BJ (cell line): ENCODE results near the gene MYBPH. TPM values are rescaled to one million over a fixed set of nuclear protein-coding genes. Genes with fewer than 3 reads are reported as not detected.

ENCODE experiments used
- CTCF ChIA-PET: fragments of 350-600 bp; formaldehyde crosslinking; extraction: SDS; loops from one replicate; lab custom pipeline; 2021; ENCODE audit warnings: antibody characterized with exemption, inconsistent platforms; lab: Yijun Ruan, JAX
- POLR2A ChIA-PET: fragments of 300-600 bp; sonication (Branson Sonifier 250); formaldehyde crosslinking; extraction: SDS; loops from one replicate; lab custom pipeline; 2021; ENCODE audit warnings: antibody characterized with exemption; lab: Charles Lee
- DNase-seq: peaks from one replicate; pipeline ENCODE4 v3.0.0-alpha.2; 2011; ENCODE audit warnings: low read depth
- H3K27me3 ChIP-seq: 2 replicates; pipeline ENCODE4 v1.6.0; 2011; ENCODE audit warnings: low read length; ENCODE audit not compliant: control insufficient read depth, insufficient read depth
- H3K36me3 ChIP-seq: 2 replicates; pipeline ENCODE4 v1.5.1; 2011; ENCODE audit warnings: low read length; ENCODE audit not compliant: control insufficient read depth, insufficient read depth
- H3K4me3 ChIP-seq: 2 replicates; pipeline ENCODE4 v1.5.1; 2011; ENCODE audit warnings: low read depth, mild to moderate bottlenecking, control low read depth, low read length
- polyA plus RNA-seq: library from polyadenylated mRNA; depleted of rRNA; stranded (reverse); fragments of >200 nt; gene quantifications from 2 replicates; pipeline ENCODE4 v1.2.3, GENCODE V29; 2011
- TF ChIP-seq, protein P1 (sequence below): IDR thresholded peaks from 2 replicates; pipeline ENCODE4 v1.5.1; 2011; ENCODE audit warnings: low read depth, mild to moderate bottlenecking, control low read depth, inconsistent platforms, low read length, moderate library complexity; ENCODE audit not compliant: insufficient read depth

MYBPH gene
- polyA plus RNA-seq, 1 experiment, result not detected

DNA sequence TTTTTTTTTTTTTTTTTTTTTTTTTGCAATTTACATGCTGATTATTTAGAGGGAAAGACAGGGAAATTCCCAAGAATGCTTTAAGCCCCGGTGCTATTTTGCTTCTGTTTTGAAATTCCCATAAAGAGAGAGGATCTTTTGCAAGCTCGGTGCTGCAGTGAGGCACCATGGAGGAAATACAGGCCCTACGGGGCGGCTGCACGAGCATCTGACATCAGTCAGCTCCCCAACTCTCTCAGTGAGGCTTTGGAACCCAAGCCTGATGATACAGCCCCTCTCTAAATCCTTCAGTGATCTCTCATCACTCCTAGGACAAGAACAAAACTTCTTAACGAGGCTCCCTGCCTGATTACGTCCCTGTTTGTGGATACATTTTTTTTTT, 11.7 kb upstream of the MYBPH start:
- ChIA-PET CTCF (interaction anchor here (0.7 to 9.3 kb wide), 3 partner anchors 15 to 151 kb away, joined by 4 to 60 read pairs (median 8); no protein-coding TSS in a partner anchor), POLR2A (interaction anchor here (0.7 kb wide), 1 partner anchor 8 kb away, joined by 8 read pairs; no protein-coding TSS in a partner anchor)
- Histone ChIP-seq H3K36me3 (no peaks in the 10 kb centered on the region), H3K27me3 (peaks cover 3% of the 10 kb centered on the region; the same call in 1 of the 2 replicates), H3K4me3 (no peak overlapping the region)
- TF ChIP-seq, protein P1, sequence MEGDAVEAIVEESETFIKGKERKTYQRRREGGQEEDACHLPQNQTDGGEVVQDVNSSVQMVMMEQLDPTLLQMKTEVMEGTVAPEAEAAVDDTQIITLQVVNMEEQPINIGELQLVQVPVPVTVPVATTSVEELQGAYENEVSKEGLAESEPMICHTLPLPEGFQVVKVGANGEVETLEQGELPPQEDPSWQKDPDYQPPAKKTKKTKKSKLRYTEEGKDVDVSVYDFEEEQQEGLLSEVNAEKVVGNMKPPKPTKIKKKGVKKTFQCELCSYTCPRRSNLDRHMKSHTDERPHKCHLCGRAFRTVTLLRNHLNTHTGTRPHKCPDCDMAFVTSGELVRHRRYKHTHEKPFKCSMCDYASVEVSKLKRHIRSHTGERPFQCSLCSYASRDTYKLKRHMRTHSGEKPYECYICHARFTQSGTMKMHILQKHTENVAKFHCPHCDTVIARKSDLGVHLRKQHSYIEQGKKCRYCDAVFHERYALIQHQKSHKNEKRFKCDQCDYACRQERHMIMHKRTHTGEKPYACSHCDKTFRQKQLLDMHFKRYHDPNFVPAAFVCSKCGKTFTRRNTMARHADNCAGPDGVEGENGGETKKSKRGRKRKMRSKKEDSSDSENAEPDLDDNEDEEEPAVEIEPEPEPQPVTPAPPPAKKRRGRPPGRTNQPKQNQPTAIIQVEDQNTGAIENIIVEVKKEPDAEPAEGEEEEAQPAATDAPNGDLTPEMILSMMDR, result no peak
- no peak for DNase-seq

DNA sequence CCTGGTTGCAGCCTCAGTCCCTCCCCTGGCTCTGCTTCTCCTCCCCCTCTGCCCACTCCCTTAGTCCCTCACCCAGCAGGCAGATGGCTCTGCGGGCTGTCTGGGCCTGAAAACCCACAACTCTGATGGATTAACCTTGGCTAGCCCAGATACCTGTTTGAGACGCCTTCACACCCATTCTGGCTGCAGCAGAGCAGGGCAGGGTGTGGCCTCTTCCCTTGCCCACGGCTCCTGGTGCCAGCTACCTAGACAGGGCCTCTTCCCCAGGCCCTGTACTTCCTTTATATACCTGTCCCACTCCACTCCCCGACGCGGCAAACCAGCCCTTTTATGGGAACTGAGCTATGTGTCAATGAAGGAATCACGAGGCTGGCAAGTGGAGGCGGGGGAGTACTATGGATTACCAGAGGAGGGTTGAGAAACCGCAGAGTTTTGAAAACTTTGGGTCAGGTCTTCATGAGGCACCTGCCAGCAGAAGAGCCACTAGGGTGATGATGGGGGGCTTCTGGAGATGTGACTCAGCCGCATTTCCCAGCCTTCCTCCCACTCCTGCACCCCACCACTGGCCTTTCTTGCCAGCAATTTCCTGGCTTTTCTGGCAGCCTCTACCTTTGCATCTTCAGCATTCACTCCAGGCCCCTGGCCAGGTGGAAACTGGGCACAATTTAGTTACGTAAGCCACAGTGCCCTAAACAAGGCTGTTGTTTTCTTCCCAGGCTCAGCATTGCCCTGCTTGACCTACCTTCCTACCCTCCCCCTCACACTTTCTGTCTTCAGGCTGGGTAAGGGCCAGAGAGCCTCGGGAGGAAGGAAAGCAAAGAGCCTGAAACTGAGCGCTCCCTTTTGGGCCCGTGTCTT, 11.0 kb upstream of the MYBPH start, which contains the start of gene CHI3L1:
TSS of gene CHI3L1 (minus strand) at position 259 of the 858 bp plus-strand sequence. CDS start at position 178, 81 bp downstream.
- ChIA-PET POLR2A (interaction anchor here (0.7 kb wide), 1 partner anchor 9 kb away, joined by 8 read pairs; no protein-coding TSS in a partner anchor), CTCF (interaction anchor here (0.7 to 9.3 kb wide), 5 partner anchors 11 to 152 kb away, joined by 3 to 60 read pairs (median 8); partner anchors contain the start of gene MYBPH)
- H3K36me3 ChIP-seq, result no peaks in the 10 kb centered on the region
- H3K4me3 ChIP-seq, result no peak within 1 kb of the TSS
- peaks cover 3% of the 10 kb centered on the region; the same call in 1 of the 2 replicates for H3K27me3 ChIP-seq
- TF ChIP-seq, protein P1, result no peak
- DNase-seq, result no peak

DNA sequence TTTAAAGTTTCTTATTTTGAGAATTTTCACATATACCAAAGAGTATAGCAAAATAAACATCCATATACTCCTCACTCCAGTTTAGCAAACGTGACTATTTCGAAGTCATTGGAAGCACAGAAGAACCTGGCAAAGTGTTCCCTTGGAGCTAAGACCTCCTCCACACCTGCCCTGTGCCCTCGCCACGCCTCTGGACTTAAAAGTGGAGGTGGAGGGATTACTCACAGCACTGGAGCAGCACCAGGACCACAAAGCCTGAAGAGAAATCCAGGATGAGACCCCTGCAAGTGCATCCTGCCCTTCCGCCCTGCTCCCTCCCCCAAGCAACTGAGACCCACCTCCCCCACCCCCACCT, 10.4 kb upstream of the MYBPH start:
- Histone ChIP-seq H3K36me3 (no peaks in the 10 kb centered on the region), H3K4me3 (no peak overlapping the region), H3K27me3 (peaks cover 3% of the 10 kb centered on the region; the same call in 1 of the 2 replicates)
- CTCF ChIA-PET, result interaction anchor here (1.3 to 9.3 kb wide), 3 partner anchors 10 to 17 kb away, joined by 3 to 60 read pairs (median 10); partner anchors contain the start of gene MYBPH
- TF ChIP-seq, protein P1, result no peak
- no peak for DNase-seq
- POLR2A ChIA-PET, result no interaction called here

DNA sequence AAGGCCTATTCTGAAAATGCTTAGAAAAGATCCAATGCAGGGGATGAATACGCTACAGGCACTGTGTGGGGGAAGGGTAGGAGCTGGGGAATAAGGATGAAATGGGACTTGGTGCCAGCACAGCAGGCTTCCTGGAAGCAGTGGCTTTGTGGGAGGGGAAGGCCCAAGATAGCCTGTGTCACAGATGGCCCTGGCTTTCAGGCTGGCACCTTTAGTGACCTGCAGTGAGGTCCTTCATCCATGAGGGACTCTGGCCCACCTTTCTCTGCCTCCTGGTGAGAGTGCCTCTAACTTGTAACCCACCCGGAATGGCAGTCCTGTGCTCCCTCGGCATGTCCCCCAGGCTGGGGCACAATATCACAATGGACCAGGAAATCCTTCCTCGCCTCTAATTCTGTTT, 10.0 kb upstream of the MYBPH start:
- TF ChIP-seq, protein P1, result no peak
- H3K36me3 ChIP-seq, result no peaks in the 10 kb centered on the region
- ChIA-PET CTCF (interaction anchor here (1.3 to 9.3 kb wide), 4 partner anchors 9 to 31 kb away, joined by 3 to 60 read pairs (median 8); partner anchors contain the start of gene MYBPH), POLR2A (no interaction called here)
- H3K4me3 ChIP-seq, result no peak overlapping the region
- no peak for DNase-seq
- peaks cover 3% of the 10 kb centered on the region; the same call in 1 of the 2 replicates for H3K27me3 ChIP-seq

DNA sequence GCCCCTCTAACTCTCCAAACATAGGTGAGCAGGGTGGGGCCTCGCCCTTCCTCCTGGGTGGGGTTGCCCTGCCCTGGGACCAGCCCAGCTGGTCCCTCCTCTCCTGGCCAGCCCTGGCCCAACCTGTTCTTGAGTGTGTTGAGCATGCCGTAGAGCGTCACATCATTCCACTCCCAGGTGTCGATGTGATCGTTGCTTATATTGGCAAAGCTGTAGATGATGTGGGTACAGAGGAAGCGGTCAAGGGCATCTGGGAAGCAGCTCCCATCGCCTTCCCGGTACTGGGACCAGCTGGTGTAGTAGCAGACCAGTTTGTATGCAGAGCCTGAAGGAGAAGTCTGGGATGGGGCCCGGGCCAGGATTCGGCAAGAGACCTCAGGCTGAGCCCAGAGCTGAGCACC, 9.4 kb upstream of the MYBPH start:
- TF ChIP-seq, protein P1, result no peak
- ChIA-PET CTCF (interaction anchor here (1.3 to 9.3 kb wide), 4 partner anchors 9 to 31 kb away, joined by 3 to 60 read pairs (median 8); partner anchors contain the start of gene MYBPH), POLR2A (no interaction called here)
- Histone ChIP-seq H3K27me3 (peaks cover 3% of the 10 kb centered on the region; the same call in 1 of the 2 replicates), H3K36me3 (no peaks in the 10 kb centered on the region), H3K4me3 (no peak overlapping the region)
- DNase-seq, result no peak
